Dermis blood vessel endothelial cell (primary cell): ENCODE measurements around the gene POGZ. TPM values are rescaled to one million over a fixed set of nuclear protein-coding genes. Genes with fewer than 3 reads are reported as not detected.

Source experiments
- DNase-seq: peaks from one replicate; pipeline ENCODE4 v3.0.0; 2010
- total RNA-seq: library from RNA; depleted of rRNA; stranded (reverse); fragments of >200 nt; gene quantifications from 2 replicates; pipeline ENCODE4 v1.2.3, GENCODE V29; 2014

POGZ gene
- total RNA-seq, 1 donor from 2014 or later, result 20.3 TPM

DNA sequence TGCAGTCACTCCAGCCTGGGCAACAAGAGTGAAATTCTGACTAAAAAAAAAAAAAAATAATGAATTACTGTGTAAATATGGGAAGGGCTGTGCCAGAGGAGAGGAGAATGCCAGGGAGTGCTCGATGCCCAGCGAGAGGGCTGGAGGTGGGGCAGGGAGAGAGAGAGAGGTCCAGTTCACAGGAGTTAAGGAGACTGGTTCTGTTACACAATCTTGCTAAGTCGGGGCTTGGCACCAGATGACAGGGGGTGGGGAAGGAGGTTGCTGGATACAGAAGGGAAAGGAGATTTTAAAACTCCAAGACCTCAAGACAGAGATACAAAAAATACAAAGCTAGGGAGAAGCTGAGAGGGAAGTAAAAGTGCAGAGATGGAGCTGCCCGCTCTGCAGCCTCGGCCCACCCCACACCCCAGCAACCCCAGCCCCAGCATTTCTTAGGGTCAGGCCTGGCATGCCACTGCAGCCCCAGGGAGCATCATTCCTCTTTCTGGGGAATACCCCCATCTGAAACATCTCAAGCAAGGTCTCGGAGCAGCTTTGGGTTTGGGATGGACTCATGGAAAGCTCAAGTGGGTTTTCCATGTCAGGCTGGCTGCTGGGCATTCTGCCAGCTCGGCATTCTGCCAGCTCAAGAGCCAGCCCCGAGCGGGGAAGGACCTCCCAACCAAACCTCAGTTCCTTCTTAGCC, 87.8 kb downstream of the POGZ start:
- DNase-seq, result peak; percentile 73

DNA sequence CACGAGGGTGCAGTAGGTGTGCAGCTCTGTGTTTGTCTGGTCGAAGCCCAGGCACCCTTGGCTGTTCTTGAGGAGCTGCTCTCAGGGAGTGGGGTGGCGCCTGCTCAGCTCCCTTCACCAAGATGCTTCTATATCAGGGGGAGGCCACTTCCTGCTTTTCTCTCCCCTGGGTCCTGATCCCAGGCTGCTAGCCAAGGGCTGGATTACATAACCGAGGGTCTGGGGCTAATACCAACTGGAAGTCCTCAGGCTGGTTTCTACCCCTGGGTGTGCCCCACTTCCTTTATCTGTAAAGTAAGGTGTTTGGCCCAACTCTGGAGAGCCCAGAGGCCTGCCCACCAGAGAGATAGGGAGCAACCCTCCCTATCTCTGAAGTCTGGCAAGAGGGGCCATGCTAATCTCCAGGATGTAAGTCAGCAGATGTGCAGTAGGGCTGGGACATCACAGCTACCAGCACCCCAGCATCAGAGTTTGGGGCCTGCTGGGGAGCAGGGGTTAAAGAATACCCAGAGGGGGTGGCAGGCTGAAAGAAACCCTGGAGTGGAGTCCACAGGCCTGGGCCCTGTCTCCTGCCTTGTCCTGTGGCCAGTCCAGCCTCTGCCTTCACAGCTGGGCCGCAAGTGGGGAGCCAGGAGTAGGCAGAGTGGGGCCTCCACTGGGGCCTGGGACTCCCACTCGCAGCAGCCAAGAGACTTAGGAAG, 88.9 kb downstream of the POGZ start:
- DNase-seq, result no peak

GRCh38 chr1:151369621-151370048, 89.7 kb downstream of the POGZ start:
- DNase-seq, result no peak

DNA sequence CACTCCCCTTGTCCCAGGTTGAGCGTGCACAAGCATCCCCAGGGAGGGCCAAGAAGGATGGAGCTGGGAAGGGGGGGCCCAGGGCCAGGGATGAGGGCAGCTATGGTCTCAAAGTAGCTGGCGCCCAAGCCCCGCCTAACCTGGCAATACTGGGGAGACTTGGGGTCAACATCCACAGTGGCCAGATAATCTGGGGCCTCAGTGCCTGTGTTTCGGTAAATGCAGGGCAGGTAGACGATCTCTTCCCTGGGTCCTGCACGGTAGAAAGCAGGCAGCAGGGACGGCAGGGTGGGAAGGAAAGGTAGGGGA, 90.0 kb downstream of the POGZ start:
- DNase-seq, result no peak

DNA sequence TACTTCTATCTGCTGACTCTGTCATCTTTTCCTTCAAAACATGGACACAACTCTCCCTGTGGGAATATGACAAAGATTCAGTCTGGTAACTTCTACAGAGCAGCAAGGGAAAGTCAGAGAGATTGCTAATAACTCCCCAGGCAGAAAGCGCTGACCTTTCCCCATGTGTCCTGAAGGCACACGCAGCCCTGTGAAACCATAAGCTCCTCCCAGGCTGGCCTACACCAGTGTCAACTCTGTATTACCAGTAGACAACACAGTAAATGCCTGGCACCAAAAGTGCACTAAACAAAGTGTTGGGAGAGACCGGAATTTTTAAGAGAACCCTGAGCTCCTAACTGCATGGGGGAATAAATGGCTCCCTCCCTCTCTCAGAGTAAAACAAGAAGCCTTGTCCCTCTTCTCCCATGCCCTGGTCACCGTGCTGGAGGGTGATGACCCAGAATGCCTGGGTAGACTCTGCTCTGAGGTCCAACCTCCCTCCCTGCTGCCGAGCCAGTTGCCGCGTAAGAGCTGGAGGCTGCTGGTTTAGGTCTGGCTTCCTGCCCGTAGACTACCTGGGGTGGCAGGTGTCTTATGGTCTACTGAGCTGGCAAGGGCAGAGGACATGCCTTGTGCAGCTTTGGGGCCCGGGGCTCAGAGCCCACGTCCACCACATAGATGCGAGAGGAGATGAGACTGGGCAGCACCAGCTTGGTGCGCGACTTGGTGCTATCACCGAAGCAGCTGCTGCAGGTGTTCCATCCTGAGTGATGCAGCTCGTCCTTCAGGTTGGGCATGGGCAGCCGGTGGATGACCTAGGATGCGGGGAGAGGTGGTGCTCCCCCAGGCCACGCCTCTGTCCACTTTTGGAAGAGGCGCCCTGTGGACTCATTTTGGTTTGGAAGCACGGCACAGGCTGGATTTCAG, 90.6 kb downstream of the POGZ start:
- no peak for DNase-seq

GRCh38 chr1:151367658-151368392, 91.5 kb downstream of the POGZ start:
- DNase-seq, result no peak

DNA sequence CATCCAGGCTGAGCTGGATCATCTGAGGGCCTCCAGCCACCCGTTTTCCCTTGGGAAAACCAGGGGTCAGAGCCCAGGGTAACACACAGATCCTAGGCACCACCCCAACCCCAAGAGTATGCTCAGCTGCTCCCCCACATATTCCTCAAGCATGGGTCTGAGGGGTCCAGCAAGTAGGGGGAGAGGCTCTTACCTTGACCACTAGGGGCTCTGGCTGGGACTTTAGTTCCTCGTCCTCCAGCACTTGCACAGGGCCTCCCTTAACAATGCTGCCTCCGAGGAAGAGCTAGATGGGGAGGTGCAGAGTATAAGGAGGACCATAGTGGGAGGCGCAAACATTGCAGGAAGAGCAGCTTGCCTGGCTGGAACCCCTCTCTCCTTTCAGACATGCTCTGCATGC, 94.3 kb downstream of the POGZ start:
- no peak for DNase-seq

DNA sequence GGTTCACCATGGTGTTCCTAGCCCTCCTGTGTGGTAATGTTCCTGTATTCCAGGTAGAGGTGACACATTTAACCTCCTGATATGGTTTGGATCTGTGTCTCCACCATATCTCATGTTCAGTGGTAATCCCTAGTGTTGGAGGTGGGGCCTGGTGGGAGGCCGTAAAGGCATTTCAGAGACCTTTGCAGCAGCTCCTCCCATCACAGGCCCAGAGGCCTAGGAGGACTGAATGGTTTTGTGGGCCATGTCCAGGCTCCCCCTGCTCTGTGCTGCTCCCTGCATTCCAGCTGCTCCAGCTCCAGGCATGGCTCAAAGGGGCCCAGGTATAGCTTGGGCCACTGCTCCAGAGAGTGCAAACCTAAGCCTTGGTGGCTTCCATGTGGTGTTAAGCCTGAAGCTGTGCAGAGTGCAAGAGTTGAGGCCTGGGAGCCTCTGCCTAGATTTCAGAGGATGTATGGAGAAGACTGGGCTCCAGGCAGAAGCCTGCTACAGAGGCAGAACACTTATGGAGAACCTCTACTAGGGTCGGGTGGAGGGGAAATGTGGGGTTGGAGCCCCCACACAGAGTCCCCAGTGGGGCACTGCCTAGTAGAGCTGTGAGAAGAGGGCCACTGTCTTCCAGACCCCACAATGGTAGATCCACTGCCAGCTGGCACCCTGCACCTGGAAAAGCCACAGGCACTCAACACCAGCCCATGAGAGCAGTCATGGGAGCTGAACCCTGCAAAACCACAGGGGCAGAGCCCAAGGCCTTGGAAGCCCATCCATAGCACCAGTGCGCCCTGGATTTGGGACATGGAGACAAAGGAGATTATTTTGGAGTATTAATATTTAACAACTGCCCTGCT, 96.8 kb downstream of the POGZ start:
- DNase-seq, result no peak

DNA sequence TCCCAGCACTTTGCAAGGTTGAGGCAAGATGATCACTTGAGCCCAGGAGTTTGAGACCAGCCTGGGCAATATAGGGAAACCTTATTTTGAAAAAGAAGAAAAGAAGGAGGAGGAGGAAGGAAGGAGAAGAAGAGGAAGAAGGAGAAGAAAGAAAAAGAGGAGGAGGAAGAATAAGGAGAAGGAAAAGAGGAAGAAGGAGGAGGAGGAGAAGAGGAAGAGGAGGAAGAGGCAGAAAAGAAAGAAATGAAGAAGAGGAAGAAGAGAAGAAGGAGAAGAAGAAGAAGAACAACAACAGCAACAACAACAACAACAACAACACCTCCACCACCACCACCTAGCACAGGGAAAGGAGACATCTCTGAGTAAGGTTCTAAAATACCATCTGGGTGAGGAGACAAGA, 97.4 kb downstream of the POGZ start:
- no peak for DNase-seq

DNA sequence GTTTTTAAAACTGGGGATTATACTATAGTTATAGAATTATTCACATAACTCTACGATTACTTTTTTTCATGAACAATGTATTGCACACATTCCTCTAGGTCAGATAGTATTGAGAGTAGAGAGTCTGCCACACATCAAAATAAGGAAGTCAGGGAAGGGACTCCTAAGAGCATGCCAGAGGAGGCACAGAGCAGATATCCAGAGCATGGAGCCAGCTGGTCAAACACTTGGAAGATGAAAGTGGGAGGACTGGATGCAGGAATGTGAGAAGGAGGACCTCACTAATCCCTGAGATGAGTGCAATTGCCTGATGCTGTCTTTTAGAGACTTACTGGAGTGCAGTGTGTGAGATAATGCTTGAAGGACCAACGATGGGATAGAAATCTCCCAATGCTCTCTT, 102.6 kb downstream of the POGZ start:
- DNase-seq, result no peak

Other genes with a start within 250 kb of the POGZ start
- 231 and 242 TPM in 2 replicates for gene PSMD4, start 204.8 kb downstream of the POGZ start, total RNA-seq
- 12.6 and 16.6 TPM in 2 replicates for gene ZNF687, start 177.2 kb downstream of the POGZ start, total RNA-seq
- gene PI4KB, start 132.1 kb downstream of the POGZ start, total RNA-seq, result 45.5 and 55.3 TPM in 2 replicates
- gene RFX5, start 112.2 kb downstream of the POGZ start, total RNA-seq, result 68.8 and 73.3 TPM in 2 replicates
- 5.3 TPM in 2 replicates for gene SELENBP1, start 86.8 kb downstream of the POGZ start, total RNA-seq
- gene PSMB4, start 59.9 kb downstream of the POGZ start, total RNA-seq, result 322 and 414 TPM in 2 replicates
- gene CGN, start 51.9 kb upstream of the POGZ start, total RNA-seq, result 0.42 and 2.4 TPM in 2 replicates
- gene TUFT1, start 80.8 kb upstream of the POGZ start, total RNA-seq, result 6.0 and 8.2 TPM in 2 replicates
- gene SNX27, start 152.6 kb upstream of the POGZ start, total RNA-seq, result 15.8 and 24.3 TPM in 2 replicates